ENCODE results near the gene CES3.

- TF ChIP-seq CTCF (conservative IDR thresholded peaks at IDR 0.05 in 1 of 2, IDR thresholded peaks at IDR 0.05 in 1 of 2; ENCODE audit: extremely low read depth in 1 of 2, insufficient read depth in 1 of 2, low read depth in 1 of 2, low read length in 2 of 2) = no peak
- TF ChIP-seq EZH2 (IDR thresholded peaks at IDR 0.05; ENCODE audit: borderline replicate concordance, low read length) = no peak
Measured at GRCh38 chr16:66948134-66948836, 12.8 kb upstream of the CES3 start.
